OCI-LY3 (cell line): Measurements from ENCODE around the gene ZNF521.

Experiments
- CTCF ChIP-seq: fragments of 200-600, 300-600 bp; sonication (generic); IDR thresholded peaks from 2 replicates; pipeline ENCODE4 v1.5.1; 2014; ENCODE audit warnings: antibody characterized with exemption, low read length, low read depth
- EZH2phosphoT487 ChIP-seq: fragments of 200-600 bp; shearing (Covaris generic); IDR thresholded peaks from 2 replicates; pipeline ENCODE4 v1.6.1; 2018; ENCODE audit warnings: antibody characterized with exemption, mixed run types, low read depth

DNA sequence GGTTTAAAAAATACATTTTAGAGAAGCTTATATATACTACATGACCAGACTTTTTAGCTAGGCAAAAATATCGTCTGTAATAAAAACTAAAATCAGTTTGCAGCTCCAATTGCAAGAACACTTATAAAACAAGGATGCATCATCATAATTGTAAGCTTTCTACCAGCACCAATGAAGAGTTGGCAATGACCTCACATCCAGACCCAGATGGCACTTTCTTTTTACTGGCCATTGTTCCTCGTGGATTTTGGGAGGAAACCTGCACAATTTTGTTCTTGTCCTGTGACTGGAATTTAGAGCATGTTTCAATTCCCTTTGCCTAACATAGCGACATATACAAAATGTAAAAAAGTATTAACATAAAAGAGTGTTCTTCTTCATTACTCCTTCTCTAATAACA lies 174.3 kb downstream of the ZNF521 start:
- TF ChIP-seq CTCF (no peak), EZH2phosphoT487 (no peak)
